GM12865 (cell line): ENCODE measurements around the gene PEDS1.
A peak's percentile ranks its signal among the peaks of the same experiment; 100 is the strongest.

Source experiments
- DNase-seq: peaks from one replicate; pipeline ENCODE4 v3.0.0; 2010; ENCODE audit warnings: low read depth
- H3K4me3 ChIP-seq: 2 replicates; pipeline ENCODE4 v1.5.1; 2011; ENCODE audit warnings: mild to moderate bottlenecking, low read depth, low read length, control low read depth
- TF ChIP-seq, protein P1 (sequence below): IDR thresholded peaks from 2 replicates; pipeline ENCODE4 v1.5.1; 2011; ENCODE audit warnings: low read length, control low read depth, low read depth, inconsistent platforms; ENCODE audit not compliant: insufficient read depth; ENCODE audit errors: missing control alignments

The PEDS1 gene

DNA sequence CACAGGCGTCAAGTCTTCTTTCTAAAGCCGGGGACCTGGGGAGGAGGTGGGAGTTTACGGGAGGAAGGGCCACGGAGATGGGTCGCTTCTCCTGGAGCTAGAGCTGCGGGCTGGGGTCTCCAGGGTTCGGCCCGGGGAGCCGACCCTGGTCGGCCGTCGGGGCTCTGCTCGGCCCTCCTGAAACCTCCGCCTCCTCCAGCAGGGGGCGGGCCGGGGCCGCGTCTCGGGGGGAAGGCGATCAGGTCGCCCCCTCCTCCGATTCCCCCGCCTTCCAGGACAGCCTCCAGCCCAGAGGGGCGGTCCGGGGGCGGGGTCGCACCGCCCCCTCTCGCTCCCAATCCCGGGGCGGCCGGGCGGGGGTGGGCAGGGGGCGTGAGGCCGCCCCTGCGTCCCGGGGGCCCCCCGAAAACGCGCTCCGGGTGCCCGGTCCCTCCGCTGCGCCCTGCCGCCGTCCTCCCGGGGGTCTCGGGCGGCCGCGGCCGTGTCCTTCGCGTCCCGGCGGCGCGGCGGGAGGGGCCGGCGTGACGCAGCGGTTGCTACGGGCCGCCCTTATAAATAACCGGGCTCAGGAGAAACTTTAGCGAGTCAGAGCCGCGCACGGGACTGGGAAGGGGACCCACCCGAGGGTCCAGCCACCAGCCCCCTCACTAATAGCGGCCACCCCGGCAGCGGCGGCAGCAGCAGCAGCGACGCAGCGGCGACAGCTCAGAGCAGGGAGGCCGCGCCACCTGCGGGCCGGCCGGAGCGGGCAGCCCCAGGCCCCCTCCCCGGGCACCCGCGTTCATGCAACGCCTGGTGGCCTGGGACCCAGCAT lies 36.9 kb upstream of the PEDS1 start, which contains the start of gene CEBPB:
Gene CEBPB, plus strand, starts transcription at position 580 of the 814 bp plus-strand sequence. Its CDS starts 204 bp downstream, at position 784.
- peak within 1 kb of the TSS; percentile 77 for H3K4me3 ChIP-seq
- peak; percentile 88 for DNase-seq
- TF ChIP-seq, protein P1, sequence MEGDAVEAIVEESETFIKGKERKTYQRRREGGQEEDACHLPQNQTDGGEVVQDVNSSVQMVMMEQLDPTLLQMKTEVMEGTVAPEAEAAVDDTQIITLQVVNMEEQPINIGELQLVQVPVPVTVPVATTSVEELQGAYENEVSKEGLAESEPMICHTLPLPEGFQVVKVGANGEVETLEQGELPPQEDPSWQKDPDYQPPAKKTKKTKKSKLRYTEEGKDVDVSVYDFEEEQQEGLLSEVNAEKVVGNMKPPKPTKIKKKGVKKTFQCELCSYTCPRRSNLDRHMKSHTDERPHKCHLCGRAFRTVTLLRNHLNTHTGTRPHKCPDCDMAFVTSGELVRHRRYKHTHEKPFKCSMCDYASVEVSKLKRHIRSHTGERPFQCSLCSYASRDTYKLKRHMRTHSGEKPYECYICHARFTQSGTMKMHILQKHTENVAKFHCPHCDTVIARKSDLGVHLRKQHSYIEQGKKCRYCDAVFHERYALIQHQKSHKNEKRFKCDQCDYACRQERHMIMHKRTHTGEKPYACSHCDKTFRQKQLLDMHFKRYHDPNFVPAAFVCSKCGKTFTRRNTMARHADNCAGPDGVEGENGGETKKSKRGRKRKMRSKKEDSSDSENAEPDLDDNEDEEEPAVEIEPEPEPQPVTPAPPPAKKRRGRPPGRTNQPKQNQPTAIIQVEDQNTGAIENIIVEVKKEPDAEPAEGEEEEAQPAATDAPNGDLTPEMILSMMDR, result peak; percentile 75

- no peak overlapping the region; the same call in 1 of the 2 replicates for H3K4me3 ChIP-seq
- TF ChIP-seq, protein P1, result no peak
- DNase-seq, result no peak
These were observed 36.2 kb upstream of the PEDS1 start for GRCh38 chr20:50189681-50190250.

- TF ChIP-seq, protein P1, result no peak
- no peak overlapping the region for H3K4me3 ChIP-seq
- no peak for DNase-seq
These were observed 35.6 kb upstream of the PEDS1 start for GRCh38 chr20:50188879-50189680.

- no peak overlapping the region for H3K4me3 ChIP-seq
- no peak for DNase-seq
- TF ChIP-seq, protein P1, result no peak
These were observed 34.8 kb upstream of the PEDS1 start for GRCh38 chr20:50188287-50188688.

DNA sequence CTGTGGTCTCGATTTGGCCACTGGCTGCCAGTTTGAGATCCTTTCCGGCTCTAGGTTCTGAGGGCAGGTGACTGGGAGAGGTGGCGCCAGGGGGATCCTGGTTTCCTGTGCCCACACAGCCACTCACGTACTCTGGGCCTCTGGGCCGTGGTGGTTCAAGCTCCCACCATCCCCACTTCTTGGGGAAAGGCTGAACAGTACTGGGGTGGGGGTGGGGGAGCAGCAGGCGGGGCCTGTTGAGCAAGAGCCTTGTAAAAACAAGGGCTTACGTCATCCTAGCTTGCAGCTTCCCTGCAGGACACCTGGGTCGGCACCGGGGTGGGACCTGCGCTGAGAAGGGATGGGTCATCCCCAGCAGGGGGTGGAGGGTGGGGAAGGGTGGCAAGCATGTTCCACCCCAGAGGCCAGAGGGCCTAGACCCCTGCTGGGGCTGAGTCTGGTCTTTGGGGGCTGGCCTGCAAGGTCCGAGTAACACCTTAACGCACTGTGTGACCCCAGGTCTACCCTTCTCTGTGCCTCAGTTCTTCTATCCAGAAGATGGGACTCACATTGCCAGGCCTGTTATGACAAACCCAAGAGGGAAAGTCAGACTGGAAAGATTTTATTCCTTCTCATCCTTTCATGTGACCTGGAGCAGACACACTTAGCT lies 34.0 kb upstream of the PEDS1 start:
- H3K4me3 ChIP-seq, result no peak overlapping the region
- no peak for DNase-seq
- TF ChIP-seq, protein P1, result no peak

- H3K4me3 ChIP-seq, result no peak overlapping the region
- no peak for DNase-seq
- TF ChIP-seq, protein P1, result no peak
These were observed 33.5 kb upstream of the PEDS1 start for GRCh38 chr20:50186987-50187402.
